Ecto neural progenitor cell (in vitro differentiated cells): ENCODE results near the gene CACNA1I.

ENCODE experiments used
- DNase-seq: peaks from one replicate; pipeline ENCODE4 v3.0.0-alpha.2; 2018; ENCODE audit warnings: low spot score

The CACNA1I gene

DNA sequence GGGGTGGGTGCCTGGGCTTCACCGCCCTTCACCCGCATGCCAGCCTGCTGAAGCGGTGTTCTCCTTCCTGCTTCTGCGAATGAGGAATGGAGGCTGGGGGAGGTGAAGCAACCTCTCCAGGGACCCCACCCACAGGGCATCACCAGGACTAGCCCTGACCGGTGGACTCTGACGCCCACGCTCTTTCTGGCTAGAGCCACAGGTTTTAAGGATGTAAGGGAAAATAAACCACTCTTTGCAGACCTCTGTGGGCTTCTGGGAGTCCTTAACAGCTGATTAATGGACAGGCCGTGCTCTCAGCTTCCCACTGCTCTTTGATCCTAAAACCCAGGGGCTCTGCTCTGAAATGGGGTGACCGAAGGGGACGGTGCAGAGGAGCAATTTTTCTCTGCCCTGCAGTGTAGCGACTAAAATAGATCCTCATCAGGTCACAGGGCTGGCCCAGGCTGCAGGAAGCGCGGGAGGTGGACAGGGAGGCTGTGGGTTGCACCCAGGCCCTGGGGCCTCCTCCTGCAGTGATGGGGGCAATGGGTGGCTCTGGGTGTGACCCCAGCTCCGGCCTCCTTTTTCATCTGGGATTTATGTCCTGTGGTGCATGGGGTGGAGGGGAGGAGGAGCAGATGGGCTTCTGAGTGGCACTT is 127.4 kb downstream of the CACNA1I start:
- DNase-seq, result no peak

DNA sequence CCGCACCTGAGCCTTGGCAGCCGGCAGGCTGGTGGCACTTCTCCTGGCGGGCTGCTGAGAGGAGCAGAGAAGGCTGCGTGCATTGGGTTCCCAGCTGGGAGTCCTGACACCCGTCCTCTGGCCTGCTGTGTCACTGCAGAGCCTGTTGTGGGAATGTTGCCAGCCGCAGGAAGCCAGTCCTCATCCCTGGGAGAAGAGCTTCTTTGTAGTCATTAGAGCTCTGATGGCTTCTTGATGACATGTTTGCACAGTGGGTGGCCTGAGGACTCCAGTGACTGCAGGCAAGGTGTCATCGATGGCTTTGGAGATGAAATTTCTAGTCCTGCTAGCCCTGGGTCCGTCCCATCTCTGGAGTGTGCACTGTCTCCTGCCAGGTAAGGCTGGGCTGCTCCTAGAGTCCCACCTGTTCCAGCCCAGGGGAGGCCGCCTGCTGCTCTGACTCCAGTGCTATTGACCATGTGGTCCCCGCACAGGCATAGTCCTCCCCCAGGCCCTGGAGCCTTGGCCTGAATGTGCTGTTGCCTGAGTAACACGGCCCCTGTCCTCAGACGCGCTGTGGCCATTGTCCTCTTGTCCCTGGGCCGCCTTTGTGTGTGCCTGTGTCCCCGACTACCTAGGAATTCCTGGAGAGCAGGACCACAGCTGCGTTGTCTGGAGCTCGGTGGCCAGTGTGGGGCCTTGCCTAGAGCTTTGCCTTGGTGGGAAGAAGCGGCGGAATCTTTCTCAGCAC is 129.2 kb downstream of the CACNA1I start:
- peak; percentile 71 for DNase-seq

DNA sequence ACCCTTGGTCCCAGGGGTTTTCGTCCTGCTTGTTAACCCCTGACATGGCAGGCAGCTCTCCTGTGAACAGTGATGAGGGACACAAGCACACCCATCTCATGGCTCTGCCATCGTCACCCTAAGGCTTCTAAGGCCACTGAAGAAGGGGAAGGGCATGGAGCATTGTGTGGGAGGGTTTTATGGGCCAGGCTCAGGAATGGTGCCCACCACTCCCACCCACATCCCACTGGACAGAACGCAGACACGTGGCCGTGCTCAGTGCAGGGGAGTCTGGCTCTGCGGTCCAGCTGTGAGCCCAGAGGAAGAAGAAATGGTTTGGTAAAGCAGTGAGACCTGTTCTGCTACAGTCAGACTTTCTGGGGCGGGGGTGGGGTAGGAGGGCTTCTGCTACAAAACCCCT is 130.0 kb downstream of the CACNA1I start:
- no peak for DNase-seq

DNA sequence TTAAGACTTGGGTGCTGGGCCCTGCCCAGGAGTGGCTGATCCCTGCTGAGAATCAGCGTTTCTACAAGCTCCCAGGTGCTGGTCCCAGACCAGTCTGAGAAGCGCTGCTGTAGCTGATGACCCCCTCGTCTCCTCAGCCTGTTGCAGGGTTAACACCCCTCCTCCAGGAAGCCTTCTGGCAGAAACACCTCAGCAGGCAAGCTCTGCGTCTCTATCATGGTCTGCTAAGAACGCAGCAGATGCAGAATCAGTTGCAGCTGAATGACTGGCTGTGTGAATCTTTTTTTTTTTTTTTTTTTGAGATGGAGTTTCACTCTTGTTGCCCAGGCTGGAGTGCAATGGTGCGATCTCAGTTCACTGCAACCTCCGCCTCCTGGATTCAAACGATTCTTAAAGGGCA is 132.5 kb downstream of the CACNA1I start:
- no peak for DNase-seq

- DNase-seq, result peak; percentile 78
Observed at GRCh38 chr22:39703928-39704639, 133.5 kb downstream of the CACNA1I start.

- DNase-seq, result no peak
Observed at GRCh38 chr22:39705386-39705785, 134.8 kb downstream of the CACNA1I start.

GRCh38 chr22:39706376-39707140 is 136.0 kb downstream of the CACNA1I start:
- no peak for DNase-seq

DNA sequence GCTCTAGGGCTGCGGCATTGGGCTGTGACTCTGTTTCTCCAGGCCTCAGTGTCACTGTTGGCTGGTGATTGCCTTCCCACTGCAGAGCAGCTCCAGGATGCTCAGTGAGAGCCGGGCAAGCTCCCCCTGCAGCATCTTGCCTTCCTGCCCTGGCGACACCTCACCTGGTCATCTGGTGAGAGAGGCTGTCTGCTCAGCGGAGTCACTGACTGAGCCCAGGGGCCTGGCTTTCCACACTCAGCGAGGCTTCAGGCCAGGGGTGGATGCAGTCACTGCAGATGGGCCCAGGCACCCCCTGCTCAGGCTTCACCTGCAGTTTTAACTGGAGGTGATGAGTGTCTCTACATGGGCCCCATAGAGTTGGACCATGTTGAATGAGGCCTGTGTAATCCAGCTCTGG is 136.8 kb downstream of the CACNA1I start:
- DNase-seq, result no peak

- no peak for DNase-seq
Observed at GRCh38 chr22:39707816-39708215, 137.3 kb downstream of the CACNA1I start.

DNA sequence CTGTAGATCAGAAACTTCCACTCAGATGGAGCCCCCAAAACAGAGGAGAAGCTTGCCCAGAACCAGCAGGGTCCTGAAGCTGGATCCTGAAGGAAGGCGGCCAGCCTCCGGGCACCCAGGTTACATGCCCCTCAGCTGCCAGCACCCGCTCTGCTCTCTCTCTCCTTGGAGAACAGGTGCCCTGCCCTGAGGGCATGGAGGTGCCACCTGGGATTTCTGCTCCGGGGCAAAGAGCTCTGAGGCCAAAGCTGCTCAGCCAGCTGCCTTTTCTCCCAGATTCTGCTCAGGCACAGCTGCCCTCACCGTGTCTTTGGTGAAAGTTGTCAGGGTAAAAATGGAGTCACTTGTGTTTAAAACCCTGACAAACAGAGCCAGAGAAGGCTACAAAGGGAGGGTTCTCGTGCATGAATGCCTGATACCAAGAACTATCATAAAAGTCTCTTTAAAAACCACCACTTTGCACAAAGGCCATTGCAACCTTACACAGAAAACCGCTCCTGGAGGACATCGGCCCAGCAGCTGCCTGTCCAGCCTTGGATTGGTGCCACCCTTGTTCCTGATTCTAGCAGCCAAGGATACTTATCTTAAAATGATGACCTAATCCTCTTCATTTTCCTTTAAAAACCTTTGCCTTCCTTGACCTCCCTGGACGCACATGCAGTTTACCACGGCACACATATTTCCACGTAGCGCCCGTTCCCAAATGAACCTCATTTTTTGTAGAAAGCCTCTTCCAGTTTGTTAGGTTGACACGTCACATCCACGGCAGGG is 140.0 kb downstream of the CACNA1I start:
- DNase-seq, result no peak

GRCh38 chr22:39712081-39712480 is 141.5 kb downstream of the CACNA1I start:
- DNase-seq, result no peak

DNA sequence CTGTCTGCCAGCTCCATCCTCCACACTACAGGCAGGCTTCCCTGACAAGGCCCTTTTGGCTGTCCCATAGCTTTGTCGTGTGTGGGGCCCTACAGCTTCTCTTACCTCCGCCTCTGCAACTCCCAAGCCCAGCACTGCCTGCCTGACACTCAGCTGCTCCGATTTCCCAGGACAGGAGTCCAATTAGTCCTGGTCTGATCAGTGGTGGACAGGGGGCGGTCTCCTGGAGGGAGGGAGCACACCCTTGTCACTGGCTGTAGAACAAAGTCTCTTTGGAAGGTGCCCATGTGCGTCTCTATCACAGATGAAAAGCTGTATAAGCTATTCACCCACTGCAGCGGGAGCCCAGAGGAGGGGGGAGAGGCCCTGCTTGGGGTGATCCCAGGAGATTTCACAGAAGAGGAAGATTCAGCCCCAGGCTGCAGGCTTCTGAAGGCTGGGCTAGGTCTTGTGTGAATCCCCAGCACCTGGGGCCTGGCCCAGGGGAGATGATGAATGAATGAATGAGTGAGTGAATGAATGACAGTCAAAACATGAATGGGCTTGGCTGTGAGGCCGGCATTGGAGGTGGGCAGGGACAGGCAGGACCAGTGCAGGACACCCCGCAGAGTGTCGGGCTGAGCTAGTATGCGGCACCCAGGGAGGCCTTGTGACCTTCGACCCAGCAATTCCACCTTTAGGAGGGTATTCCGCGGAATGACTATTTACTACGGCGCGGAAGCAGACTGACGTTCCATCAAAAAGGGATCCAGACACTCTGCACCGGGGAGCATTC is 142.4 kb downstream of the CACNA1I start:
- DNase-seq, result no peak

- no peak for DNase-seq
Observed at GRCh38 chr22:39713799-39714290, 143.3 kb downstream of the CACNA1I start.

- DNase-seq, result no peak
Observed at GRCh38 chr22:39714321-39714720, 143.8 kb downstream of the CACNA1I start.

DNA sequence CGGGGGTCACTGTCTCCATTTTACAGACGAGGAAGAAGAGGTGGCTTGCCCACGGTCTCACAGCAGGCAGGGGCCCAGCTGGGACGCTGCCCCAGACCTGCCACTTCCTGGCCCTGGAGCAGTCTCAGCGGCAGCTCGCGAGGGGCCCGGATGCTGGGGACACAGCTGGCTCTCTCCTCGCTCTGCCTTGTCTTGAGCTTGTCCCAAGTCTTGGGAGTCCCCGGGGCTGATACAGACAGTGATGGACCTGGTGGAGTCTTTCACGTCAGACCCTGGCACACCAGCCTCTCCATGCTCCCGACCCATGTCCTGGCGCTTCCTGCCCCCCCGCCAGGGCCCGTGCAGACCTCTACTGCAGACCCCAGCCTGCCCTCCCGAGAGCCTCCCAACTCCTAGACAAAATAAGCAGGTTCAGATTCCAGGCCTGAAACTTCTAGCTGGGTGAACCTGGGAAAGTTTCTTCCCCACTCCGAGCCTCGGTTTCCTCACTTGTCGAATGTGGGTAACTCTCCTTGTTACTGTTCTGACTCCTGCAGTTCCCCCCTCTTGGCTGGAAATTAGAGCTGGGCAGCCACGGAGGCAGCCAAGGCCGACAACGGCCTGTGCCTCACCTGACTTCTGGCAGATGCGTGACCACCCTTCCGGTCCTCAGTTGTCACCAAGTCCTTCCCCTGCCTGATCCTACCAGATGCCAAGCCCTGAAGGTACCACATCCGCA is 145.4 kb downstream of the CACNA1I start:
- DNase-seq, result no peak

DNA sequence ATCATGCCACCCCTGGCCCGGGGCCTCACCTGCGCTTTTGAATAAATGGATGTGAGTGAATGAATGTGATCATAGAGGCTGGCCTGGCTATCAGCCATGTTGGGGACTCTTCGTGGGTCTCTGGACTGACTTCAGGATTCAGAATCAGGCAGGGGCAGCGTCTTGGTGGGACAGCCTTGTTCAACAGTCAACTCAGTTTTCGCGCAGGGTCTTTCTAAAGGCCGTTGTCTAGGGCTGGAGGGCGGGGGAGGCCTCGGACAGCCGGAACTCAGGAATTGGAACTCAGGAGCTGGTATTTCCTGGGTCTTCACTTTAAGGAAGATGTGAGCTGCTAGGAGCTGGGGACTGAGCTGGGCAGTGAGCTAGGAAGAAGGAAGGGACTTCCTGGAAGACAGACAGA is 146.0 kb downstream of the CACNA1I start:
- no peak for DNase-seq

GRCh38 chr22:39717099-39717498 is 146.5 kb downstream of the CACNA1I start:
- no peak for DNase-seq

DNA sequence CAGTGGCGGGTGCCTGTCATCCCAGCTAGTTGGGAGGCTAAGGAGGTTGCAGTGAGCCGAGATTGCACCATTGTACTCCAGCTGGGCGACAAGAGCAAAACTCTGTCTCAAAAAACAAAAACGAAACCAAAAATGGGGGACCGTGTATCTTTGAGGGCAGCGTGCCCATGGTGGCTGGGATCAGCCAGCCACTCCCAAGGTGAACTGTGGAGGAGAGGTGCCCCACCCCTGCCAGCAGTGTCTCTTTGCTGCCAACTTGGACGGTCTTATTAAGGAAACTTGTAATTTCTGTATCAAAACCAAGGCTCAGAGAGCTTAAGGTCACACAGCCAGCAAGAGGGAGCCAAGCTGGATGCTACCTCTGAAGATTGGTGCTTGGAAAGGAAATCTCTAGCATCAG is 147.7 kb downstream of the CACNA1I start:
- no peak for DNase-seq

- no peak for DNase-seq
Observed at GRCh38 chr22:39718921-39719475, 148.4 kb downstream of the CACNA1I start.
